HepG2 (cell line): ENCODE results near the gene TEAD4. TPM values are rescaled to one million over a fixed set of nuclear protein-coding genes. Genes with fewer than 3 reads are reported as not detected.

ENCODE experiments used
- ASH2L ChIP-seq: fragments of 300-600, 200-600 bp; sonication (generic); IDR thresholded peaks from 2 replicates; pipeline ENCODE4 v1.7.0; 2017; ENCODE audit warnings: low read depth, mild to moderate bottlenecking, moderate library complexity, mixed read lengths, low read length; ENCODE audit not compliant: insufficient read length
- NFE2L2 ChIP-seq: fragments of 150-350 bp; IDR thresholded peaks from 2 replicates; pipeline ENCODE4 v1.6.1; 2014; ENCODE audit warnings: low read length
- NR2C2 ChIP-seq: sonication (generic); formaldehyde crosslinking; IDR thresholded peaks from 2 replicates; pipeline ENCODE4 v1.4.0; 2020; ENCODE audit warnings: missing genetic modification reagents, mild to moderate bottlenecking, moderate library complexity, borderline replicate concordance
- ZNF747 ChIP-seq: sonication (generic); formaldehyde crosslinking; IDR thresholded peaks from 2 replicates; pipeline ENCODE4 v1.8.1; 2023; ENCODE audit warnings: missing genetic modification reagents, mild to moderate bottlenecking, borderline replicate concordance
- polyA plus RNA-seq, 8 experiments: library from polyadenylated mRNA; depleted of rRNA in 3 of 8; stranded (reverse) in 7 of 8; unstranded in 1 of 8; fragments of >200 nt; fragmentation: Illumina TruSeq in 4 of 8; extraction: Trizol in 4 of 8; gene quantifications; 2 replicates each; pipeline versions ENCODE4 v1.2.1 to v1.2.3, GENCODE V29; 2011 to 2016; ENCODE audit warnings: low read depth in 4 of 8, missing spikeins in 1 of 8, mixed read lengths in 1 of 8; ENCODE audit not compliant: insufficient read depth in 1 of 8
- total RNA-seq, 5 experiments: library from RNA; depleted of rRNA; stranded (reverse); fragments of >200 nt; fragmentation: Illumina TruSeq; extraction: Trizol; gene quantifications; 2 replicates each; pipeline ENCODE4 v1.2.3, GENCODE V29; 2016; ENCODE audit warnings: low read depth in 1 of 5
- TF ChIP-seq, protein P1 (sequence below): sonication (generic); formaldehyde crosslinking; IDR thresholded peaks from 2 replicates; pipeline ENCODE4 v1.5.0; 2020; ENCODE audit warnings: mild to moderate bottlenecking, missing genetic modification reagents, borderline replicate concordance
- TF ChIP-seq, protein P2 (sequence below): sonication (generic); formaldehyde crosslinking; IDR thresholded peaks from 2 replicates; pipeline ENCODE4 v1.9.0; 2021; ENCODE audit warnings: missing genetic modification reagents, mild to moderate bottlenecking, borderline replicate concordance
- TF ChIP-seq, protein P3 (sequence below): sonication (generic); formaldehyde crosslinking; IDR thresholded peaks from 2 replicates; pipeline ENCODE4 v1.8.0; 2022; ENCODE audit warnings: low read depth, missing genetic modification reagents
- TF ChIP-seq, protein P4 (sequence below): sonication (generic); formaldehyde crosslinking; IDR thresholded peaks from 2 replicates; pipeline ENCODE4 v1.9.0; 2021; ENCODE audit warnings: missing genetic modification reagents, borderline replicate concordance
- TF ChIP-seq, protein P5 (sequence below): sonication (generic); formaldehyde crosslinking; IDR thresholded peaks from 2 replicates; pipeline ENCODE4 v1.4.0; 2020; ENCODE audit warnings: mild to moderate bottlenecking, missing genetic modification reagents
- TF ChIP-seq, protein P6 (sequence below): IDR thresholded peaks from 2 replicates; pipeline ENCODE4 v1.6.1; 2016; ENCODE audit warnings: missing genetic modification reagents, missing compliant biosample characterization
- TF ChIP-seq, protein P7 (sequence below): sonication (generic); formaldehyde crosslinking; IDR thresholded peaks from 2 replicates; pipeline ENCODE4 v1.4.0; 2020; ENCODE audit warnings: low read depth, mild to moderate bottlenecking, missing genetic modification reagents

The TEAD4 gene
- total and polyA plus RNA-seq, 2 of the 13 experiments (the other 11 are each of a cell fraction or from before 2014, with no cell fraction given): 45.0 to 69.4 TPM

DNA sequence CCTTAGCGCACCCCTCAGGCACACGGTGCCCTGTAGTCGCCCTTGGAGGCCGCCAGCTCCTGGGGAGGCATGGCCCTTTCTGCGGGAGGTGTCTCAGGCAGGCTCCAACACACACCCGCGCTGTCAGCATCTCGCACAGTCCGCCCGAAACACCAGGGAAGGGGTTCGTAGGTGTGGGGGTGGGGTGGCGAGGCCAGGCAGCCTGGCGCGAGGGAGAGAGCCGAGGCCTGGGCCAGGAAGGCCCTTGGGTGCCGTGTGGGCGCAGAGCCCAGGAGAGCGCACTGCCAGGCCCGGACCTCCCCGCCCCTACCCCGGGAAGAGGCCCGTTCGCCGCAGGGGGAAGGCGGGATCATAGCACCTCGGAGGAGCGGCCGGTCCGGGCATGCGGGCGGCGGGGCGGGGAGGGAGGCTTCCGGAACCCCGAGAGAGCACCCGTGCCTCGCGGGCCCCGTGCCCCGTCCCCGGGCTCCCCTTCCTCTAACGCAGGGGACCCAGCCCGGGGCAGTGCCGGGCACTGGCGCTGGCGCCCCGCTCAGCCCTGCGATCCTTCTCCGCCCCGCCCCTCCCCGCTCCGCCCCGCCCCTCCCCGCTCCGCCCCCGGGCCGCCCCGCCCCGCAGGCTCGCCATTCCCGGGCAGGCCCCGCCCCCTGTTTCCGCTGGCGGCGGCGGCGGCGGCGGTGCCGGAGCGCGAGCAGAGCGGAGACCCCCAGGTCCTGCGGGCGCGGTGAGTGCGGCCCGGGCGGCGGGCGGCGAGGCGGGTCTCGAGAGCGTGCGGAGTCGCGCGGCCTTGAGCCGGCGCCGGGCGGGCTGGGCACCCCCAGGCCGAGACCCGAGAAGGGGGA lies 117.8 kb downstream of the TEAD4 start, which contains the start of gene TSPAN9 (continued):
- TF ChIP-seq, protein P1, sequence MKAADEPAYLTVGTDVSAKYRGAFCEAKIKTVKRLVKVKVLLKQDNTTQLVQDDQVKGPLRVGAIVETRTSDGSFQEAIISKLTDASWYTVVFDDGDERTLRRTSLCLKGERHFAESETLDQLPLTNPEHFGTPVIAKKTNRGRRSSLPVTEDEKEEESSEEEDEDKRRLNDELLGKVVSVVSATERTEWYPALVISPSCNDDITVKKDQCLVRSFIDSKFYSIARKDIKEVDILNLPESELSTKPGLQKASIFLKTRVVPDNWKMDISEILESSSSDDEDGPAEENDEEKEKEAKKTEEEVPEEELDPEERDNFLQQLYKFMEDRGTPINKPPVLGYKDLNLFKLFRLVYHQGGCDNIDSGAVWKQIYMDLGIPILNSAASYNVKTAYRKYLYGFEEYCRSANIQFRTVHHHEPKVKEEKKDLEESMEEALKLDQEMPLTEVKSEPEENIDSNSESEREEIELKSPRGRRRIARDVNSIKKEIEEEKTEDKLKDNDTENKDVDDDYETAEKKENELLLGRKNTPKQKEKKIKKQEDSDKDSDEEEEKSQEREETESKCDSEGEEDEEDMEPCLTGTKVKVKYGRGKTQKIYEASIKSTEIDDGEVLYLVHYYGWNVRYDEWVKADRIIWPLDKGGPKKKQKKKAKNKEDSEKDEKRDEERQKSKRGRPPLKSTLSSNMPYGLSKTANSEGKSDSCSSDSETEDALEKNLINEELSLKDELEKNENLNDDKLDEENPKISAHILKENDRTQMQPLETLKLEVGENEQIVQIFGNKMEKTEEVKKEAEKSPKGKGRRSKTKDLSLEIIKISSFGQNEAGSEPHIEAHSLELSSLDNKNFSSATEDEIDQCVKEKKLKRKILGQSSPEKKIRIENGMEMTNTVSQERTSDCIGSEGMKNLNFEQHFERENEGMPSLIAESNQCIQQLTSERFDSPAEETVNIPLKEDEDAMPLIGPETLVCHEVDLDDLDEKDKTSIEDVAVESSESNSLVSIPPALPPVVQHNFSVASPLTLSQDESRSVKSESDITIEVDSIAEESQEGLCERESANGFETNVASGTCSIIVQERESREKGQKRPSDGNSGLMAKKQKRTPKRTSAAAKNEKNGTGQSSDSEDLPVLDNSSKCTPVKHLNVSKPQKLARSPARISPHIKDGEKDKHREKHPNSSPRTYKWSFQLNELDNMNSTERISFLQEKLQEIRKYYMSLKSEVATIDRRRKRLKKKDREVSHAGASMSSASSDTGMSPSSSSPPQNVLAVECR: peak; percentile 80
- TF ChIP-seq NFE2L2 (no peak), ASH2L (peak; percentile 28), NR2C2 (CRISPR knock-in tag) (no peak), ZNF747 (CRISPR knock-in tag) (0 out of 2 replicates have a peak, but pooled peaks have one; percentile 23)
- TF ChIP-seq, protein P2, sequence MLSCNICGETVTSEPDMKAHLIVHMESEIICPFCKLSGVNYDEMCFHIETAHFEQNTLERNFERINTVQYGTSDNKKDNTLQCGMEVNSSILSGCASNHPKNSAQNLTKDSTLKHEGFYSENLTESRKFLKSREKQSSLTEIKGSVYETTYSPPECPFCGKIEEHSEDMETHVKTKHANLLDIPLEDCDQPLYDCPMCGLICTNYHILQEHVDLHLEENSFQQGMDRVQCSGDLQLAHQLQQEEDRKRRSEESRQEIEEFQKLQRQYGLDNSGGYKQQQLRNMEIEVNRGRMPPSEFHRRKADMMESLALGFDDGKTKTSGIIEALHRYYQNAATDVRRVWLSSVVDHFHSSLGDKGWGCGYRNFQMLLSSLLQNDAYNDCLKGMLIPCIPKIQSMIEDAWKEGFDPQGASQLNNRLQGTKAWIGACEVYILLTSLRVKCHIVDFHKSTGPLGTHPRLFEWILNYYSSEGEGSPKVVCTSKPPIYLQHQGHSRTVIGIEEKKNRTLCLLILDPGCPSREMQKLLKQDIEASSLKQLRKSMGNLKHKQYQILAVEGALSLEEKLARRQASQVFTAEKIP (CRISPR knock-in tag): no peak
- TF ChIP-seq, protein P3, sequence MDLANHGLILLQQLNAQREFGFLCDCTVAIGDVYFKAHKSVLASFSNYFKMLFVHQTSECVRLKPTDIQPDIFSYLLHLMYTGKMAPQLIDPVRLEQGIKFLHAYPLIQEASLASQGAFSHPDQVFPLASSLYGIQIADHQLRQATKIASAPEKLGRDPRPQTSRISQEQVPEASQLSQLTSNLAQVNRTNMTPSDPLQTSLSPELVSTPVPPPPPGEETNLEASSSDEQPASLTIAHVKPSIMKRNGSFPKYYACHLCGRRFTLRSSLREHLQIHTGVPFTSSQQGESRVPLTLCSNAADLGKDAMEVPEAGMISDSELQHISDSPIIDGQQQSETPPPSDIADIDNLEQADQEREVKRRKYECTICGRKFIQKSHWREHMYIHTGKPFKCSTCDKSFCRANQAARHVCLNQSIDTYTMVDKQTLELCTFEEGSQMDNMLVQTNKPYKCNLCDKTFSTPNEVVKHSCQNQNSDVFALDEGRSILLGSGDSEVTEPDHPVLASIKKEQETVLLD: peak; percentile 31; the same call in 1 of the 2 replicates
- TF ChIP-seq, protein P4, sequence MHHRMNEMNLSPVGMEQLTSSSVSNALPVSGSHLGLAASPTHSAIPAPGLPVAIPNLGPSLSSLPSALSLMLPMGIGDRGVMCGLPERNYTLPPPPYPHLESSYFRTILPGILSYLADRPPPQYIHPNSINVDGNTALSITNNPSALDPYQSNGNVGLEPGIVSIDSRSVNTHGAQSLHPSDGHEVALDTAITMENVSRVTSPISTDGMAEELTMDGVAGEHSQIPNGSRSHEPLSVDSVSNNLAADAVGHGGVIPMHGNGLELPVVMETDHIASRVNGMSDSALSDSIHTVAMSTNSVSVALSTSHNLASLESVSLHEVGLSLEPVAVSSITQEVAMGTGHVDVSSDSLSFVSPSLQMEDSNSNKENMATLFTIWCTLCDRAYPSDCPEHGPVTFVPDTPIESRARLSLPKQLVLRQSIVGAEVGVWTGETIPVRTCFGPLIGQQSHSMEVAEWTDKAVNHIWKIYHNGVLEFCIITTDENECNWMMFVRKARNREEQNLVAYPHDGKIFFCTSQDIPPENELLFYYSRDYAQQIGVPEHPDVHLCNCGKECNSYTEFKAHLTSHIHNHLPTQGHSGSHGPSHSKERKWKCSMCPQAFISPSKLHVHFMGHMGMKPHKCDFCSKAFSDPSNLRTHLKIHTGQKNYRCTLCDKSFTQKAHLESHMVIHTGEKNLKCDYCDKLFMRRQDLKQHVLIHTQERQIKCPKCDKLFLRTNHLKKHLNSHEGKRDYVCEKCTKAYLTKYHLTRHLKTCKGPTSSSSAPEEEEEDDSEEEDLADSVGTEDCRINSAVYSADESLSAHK (CRISPR knock-in tag): 0 out of 2 replicates have a peak, but pooled peaks have one; percentile 39
- TF ChIP-seq, protein P5, sequence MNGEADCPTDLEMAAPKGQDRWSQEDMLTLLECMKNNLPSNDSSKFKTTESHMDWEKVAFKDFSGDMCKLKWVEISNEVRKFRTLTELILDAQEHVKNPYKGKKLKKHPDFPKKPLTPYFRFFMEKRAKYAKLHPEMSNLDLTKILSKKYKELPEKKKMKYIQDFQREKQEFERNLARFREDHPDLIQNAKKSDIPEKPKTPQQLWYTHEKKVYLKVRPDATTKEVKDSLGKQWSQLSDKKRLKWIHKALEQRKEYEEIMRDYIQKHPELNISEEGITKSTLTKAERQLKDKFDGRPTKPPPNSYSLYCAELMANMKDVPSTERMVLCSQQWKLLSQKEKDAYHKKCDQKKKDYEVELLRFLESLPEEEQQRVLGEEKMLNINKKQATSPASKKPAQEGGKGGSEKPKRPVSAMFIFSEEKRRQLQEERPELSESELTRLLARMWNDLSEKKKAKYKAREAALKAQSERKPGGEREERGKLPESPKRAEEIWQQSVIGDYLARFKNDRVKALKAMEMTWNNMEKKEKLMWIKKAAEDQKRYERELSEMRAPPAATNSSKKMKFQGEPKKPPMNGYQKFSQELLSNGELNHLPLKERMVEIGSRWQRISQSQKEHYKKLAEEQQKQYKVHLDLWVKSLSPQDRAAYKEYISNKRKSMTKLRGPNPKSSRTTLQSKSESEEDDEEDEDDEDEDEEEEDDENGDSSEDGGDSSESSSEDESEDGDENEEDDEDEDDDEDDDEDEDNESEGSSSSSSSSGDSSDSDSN: peak; percentile 98
- TF ChIP-seq, protein P6, sequence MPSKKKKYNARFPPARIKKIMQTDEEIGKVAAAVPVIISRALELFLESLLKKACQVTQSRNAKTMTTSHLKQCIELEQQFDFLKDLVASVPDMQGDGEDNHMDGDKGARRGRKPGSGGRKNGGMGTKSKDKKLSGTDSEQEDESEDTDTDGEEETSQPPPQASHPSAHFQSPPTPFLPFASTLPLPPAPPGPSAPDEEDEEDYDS: no peak
- TF ChIP-seq, protein P7, sequence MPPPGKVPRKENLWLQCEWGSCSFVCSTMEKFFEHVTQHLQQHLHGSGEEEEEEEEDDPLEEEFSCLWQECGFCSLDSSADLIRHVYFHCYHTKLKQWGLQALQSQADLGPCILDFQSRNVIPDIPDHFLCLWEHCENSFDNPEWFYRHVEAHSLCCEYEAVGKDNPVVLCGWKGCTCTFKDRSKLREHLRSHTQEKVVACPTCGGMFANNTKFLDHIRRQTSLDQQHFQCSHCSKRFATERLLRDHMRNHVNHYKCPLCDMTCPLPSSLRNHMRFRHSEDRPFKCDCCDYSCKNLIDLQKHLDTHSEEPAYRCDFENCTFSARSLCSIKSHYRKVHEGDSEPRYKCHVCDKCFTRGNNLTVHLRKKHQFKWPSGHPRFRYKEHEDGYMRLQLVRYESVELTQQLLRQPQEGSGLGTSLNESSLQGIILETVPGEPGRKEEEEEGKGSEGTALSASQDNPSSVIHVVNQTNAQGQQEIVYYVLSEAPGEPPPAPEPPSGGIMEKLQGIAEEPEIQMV (CRISPR knock-in tag): no peak
